HUES48 (cell line): ENCODE data around the gene NOXO1.
A peak's percentile ranks its signal among the peaks of the same experiment; 100 is the strongest.

Source experiments
- H3K27ac ChIP-seq: one replicate; pipeline ENCODE4 v1.7.0; 2013; ENCODE audit warnings: low read depth, low read length, inconsistent platforms
- H3K27me3 ChIP-seq: 2 replicates; pipeline ENCODE4 v1.6.1; 2013; ENCODE audit warnings: mild to moderate bottlenecking, low read length; ENCODE audit not compliant: control insufficient read depth, insufficient read depth
- H3K36me3 ChIP-seq: 2 replicates; pipeline ENCODE4 v1.6.1; 2013; ENCODE audit warnings: low read length; ENCODE audit not compliant: control insufficient read depth, insufficient read depth
- H3K4me1 ChIP-seq: 2 replicates; pipeline ENCODE4 v1.6.1; 2013; ENCODE audit warnings: mild to moderate bottlenecking, low read length; ENCODE audit not compliant: control insufficient read depth, insufficient read depth
- H3K4me3 ChIP-seq: 2 replicates; pipeline ENCODE4 v1.5.1; 2013; ENCODE audit warnings: mild to moderate bottlenecking, low read depth, low read length
- H3K9ac ChIP-seq: 2 replicates; pipeline ENCODE4 v1.6.1; 2013; ENCODE audit warnings: mild to moderate bottlenecking, low read depth, low read length, moderate library complexity
- H3K9me3 ChIP-seq: 2 replicates; pipeline ENCODE4 v1.6.1; 2013; ENCODE audit warnings: low read length; ENCODE audit not compliant: control insufficient read depth, insufficient read depth

NOXO1 gene

DNA sequence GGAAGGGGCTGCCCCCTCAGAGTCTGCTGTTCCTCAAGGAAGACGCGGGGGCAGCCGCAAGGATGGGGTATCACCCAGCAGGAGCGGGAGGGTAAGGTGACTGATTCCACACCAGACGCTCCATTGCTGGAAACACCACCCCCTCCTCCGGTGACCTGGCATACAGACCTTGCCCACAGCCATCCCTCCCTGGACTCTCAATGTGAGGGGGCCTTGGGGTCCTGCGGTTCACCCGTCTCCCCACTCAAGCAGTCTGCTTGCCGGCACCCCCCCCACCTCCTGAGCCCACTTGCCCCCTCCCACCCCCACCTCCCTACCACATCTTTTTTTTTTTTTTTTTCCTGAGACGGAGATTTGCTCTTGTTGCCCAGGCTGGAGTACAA lies 50.9 kb downstream of the NOXO1 start:
- H3K27ac ChIP-seq, result no peak overlapping the region
- H3K4me1 ChIP-seq, result 0 out of 2 replicates have a peak, but pooled peaks cover 2% of the 10 kb centered on the region
- H3K9me3 ChIP-seq, result no peaks in the 10 kb centered on the region

DNA sequence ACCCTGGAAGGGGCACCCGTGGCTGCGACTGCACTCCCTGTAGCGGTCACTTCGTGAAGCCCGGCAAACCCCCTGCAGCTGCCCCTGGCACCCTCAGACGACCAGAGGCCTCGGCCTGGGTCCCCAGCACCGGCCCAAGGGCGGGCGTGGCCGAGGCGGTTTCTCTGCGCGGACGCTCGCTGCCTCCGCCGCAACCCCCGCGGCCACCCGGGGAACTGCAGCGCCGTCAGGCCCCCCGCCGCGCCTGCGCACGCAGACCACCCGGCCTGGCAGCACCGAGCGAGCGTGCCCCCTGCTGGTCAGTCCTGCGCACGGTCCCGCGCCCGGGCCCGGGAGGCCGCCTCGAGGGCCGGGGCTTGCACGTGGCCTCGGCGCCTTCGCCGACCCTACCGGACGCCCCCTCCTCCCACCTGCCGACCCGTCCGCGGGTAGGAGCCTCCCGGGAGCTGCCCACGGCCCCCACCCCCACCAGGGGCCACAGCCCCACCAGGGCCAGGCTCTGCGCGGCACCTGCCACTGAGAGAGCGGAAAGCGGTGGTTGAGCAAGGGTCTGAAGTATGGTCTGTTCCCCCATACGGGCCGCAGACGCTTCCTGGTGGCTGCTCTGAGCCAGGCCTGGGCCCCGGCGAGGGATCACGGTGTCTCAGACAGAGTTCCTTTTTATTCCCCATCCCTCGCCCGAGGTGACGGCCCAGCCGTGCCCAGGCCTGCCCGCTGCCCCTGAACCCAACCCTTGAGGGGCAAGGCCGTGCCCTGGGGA lies 51.5 kb downstream of the NOXO1 start:
- 0 out of 2 replicates have a peak, but pooled peaks cover 2% of the 10 kb centered on the region for H3K4me1 ChIP-seq
- H3K27ac ChIP-seq, result no peak overlapping the region
- no peak overlapping the region for H3K9ac ChIP-seq
- H3K4me3 ChIP-seq, result peak overlapping the region; percentile 62
- peaks cover 8% of the 10 kb centered on the region for H3K27me3 ChIP-seq
- H3K36me3 ChIP-seq, result no peaks in the 10 kb centered on the region
- no peaks in the 10 kb centered on the region for H3K9me3 ChIP-seq

More for the DNA sequence above, 50.9 kb downstream of the NOXO1 start:
- no peak overlapping the region for H3K9ac ChIP-seq
- peaks cover 6% of the 10 kb centered on the region for H3K27me3 ChIP-seq
- no peaks in the 10 kb centered on the region for H3K36me3 ChIP-seq
- H3K4me3 ChIP-seq, result no peak overlapping the region

DNA sequence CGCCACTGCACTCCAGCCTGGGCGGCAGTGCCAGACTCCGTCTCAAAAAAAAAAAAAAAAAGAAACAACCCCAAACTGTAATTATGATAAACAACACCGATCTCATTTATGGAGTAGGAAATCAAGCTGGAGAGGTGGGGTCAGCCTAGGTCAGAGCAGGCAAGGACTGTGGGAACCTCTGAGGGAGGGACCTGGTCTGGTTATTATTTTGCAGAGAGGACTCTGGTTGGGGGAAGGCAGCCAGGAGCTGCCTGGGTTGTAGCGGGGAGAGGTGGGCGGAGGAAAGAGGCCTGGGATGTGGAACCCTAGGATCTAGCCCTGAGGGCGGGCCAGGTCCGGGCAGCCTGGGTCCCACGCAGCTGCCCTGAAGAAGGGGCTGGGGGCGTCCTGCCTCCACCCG lies 52.2 kb downstream of the NOXO1 start:
- Histone ChIP-seq H3K27me3 (peaks cover 15% of the 10 kb centered on the region), H3K36me3 (no peaks in the 10 kb centered on the region), H3K9me3 (no peaks in the 10 kb centered on the region), H3K4me1 (0 out of 2 replicates have a peak, but pooled peaks cover 2% of the 10 kb centered on the region), H3K4me3 (peak overlapping the region; percentile 62), H3K27ac (no peak overlapping the region), H3K9ac (no peak overlapping the region)
